Measurements from ENCODE around the gene MRPL28.
"Not testable (repeated sequence)": the region's sequence is repeated elsewhere in the genome, so short reads cannot be mapped to it uniquely, and the experiment has no call there.

MRPL28 gene
- 29.9 to 38.6 reads per million in 2 donors for total RNA-seq

DNA sequence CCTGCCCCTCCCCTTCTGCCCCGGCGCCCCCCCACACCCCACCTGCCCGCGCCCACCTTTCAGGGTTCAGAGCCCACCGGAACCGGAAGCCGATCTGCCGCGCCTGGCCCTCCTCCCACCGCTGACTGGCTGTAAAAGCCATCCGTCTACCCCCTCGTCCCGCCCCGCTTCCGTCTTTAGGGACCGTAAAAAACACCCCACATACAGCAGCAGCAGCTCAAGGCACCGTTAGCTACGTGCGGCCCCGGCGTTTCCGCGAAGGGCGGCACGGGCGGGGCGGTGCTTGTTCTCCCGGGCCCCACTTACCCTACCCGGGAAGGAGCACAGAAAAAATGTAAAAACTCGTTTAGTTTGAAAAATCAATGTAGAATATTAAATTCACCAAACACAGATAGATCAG is at the start of gene MRPL28:
MRPL28 (minus strand) TSS at position 96 of the 400 bp plus-strand sequence. CDS start 320 bp downstream, outside the sequence.
- peak; percentile 65 for DNase-seq

DNA sequence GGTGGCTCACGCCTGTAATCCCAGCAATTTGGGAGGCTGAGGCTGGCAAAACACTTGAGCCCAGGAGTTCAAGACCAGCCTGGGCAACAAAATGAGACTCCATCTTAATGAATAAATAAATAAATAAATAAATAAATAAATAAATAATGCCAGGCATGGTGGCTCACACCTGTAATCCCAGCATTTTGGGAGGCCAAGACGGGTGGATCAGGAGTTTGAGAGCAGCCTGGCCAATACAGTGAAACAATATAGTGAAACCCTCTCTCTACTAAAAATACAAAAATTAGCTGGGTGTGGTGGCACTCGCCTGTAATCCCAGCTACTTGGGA is 44.8 kb upstream of the MRPL28 start:
- not testable (repeated sequence) for DNase-seq

- DNase-seq, result no peak
Observed at GRCh38 chr16:414395-415169, 44.2 kb upstream of the MRPL28 start.

DNA sequence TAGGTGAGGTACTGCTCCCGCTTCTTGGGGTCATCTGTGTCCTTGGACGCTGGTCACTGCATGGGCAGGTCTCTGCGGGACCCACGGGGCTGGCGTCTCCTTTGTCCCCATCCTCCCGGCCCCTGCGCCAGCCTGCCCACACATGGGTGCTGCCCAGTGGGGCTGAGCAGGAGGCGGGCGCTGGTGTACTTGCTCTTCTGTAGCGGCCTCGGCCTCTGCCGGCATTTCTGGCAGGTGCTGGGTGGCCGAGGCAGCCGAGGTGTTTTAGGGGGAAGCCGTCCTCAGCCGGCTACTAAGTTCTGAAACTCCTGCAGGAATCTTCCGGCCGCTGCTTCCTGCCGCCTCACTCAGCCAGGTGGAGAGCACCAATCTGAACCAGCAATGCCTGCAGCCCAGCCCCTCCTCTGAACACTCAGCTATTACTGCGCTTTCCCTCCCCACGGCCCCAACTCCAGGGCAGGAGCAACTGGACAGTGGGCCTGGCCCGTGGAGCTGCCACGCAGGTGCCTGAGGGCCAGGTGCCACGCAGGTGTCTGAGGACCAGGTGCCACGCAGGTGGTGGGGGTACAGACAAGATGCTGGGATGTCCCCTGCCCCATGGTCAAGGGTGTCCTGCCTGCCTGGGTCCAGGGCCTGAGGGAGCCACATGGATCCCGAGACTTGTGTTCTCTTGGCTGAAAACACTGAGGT is 41.4 kb upstream of the MRPL28 start:
- DNase-seq, result no peak

DNA sequence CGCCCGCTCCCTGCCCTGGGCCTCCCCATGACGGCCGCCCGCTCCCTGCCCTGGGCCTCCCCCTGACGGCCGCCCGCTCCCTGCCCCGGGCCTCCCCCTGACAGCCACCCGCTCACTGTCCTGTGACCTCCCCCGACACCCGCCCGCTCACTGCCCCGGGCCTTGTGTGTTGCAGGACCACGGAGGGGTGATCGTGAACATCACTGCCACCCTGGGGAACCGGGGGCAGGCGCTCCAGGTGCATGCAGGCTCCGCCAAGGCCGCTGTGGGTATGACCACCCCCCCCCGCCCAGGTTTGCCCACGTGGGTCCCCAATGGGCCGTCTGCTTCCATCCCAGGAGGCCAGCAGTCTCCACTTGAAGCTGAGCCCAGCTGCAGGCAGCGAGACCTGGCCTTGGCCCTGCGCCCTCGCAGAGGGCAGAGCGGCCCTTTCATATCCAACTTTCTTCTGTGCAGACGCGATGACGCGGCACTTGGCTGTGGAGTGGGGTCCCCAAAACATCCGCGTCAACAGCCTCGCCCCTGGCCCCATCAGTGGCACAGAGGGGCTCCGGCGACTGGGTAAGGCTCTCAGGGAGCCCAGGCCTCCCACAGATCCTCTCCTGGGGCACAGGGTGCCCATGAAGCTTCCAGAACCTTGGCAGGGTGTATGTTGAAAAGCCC is 40.3 kb upstream of the MRPL28 start:
- DNase-seq, result no peak

GRCh38 chr16:407253-407652 is 36.9 kb upstream of the MRPL28 start:
- DNase-seq, result no peak

GRCh38 chr16:405548-406506 is 35.5 kb upstream of the MRPL28 start:
- DNase-seq, result no peak

DNA sequence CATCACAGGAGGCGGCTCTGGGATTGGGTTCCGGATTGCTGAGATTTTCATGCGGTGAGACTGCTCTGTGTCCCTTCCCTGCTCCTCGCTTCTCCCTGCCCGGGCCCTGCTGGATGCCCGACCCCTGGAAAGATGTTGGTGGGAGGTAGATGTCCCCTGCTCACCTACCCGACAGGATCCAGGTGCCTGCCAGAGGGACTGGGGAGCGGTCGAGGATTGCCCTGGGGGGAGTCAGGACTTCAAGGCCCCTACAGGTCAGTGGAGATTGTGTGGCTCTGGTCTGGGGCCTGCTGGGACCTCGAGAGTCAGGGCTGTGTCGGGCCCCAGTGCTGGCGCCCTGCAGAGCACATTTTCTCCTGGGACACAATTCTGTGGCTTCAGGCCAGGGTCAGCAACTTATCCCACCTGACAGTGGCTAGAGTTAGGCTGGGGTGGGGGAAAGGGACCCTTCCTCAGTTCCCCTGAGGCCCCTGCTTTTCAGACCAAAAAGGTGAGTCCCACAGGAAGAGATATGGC is 34.7 kb upstream of the MRPL28 start:
- DNase-seq, result no peak

- peak; percentile 98 for DNase-seq
Observed at GRCh38 chr16:401468-402348, 31.4 kb upstream of the MRPL28 start, which contains the start of gene DECR2. TSS of gene DECR2 (plus strand) at chr16:401885. CDS start at chr16:401964, 79 bp downstream.

DNA sequence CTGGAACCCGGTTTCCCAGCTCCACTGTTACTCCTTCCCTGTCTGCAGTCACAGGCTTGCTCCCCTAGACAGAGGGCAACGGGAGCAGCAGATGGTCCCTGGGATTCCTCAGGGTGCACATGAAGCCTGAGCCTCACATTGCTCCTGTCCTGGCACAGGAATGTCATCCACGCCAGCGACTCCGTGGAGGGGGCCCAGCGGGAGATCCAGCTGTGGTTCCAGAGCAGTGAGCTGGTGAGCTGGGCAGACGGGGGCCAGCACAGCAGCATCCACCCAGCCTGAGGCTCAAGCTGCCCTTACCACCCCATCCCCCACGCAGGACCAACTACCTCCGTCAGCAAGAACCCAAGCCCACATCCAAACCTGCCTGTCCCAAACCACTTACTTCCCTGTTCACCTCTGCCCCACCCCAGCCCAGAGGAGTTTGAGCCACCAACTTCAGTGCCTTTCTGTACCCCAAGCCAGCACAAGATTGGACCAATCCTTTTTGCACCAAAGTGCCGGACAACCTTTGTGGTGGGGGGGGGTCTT is 29.8 kb upstream of the MRPL28 start:
- no peak for DNase-seq

GRCh38 chr16:399340-400019 is 29.1 kb upstream of the MRPL28 start:
- no peak for DNase-seq

- DNase-seq, result no peak
Observed at GRCh38 chr16:398561-399339, 28.4 kb upstream of the MRPL28 start.

- no peak for DNase-seq
Observed at GRCh38 chr16:397736-398332, 27.5 kb upstream of the MRPL28 start.

- DNase-seq, result no peak
Observed at GRCh38 chr16:397135-397661, 26.9 kb upstream of the MRPL28 start, which contains the start of gene NME4. TSS of gene NME4 (plus strand) at chr16:397199. CDS start at chr16:397223, 24 bp downstream.

GRCh38 chr16:396605-397004 is 26.3 kb upstream of the MRPL28 start:
- no peak for DNase-seq

GRCh38 chr16:396199-396598 is 25.9 kb upstream of the MRPL28 start:
- no peak for DNase-seq

GRCh38 chr16:392450-393030 is 22.2 kb upstream of the MRPL28 start:
- no peak for DNase-seq

DNA sequence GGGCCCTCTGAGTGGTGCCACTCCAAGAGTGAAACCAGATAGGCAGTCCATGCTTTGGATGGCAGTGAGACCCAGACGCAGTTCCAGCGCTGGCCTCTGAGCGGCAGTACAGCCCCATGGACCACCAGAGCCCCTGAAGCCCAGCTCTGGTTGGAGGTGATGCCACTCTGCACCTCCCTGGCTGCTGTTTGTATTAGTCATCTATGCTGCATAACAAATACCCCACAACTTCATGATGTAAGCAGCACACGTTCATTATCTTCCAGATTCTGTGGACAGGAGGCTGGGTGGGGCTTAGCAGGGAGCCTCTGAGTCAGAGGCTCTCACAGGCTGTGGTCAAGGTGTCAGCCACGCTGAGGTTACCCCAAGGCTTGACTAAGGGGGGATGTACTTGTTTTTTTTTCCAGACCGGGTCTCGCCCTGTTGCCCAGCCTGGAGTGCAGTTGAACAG is 21.6 kb upstream of the MRPL28 start:
- DNase-seq, result peak; percentile 52

Data from activated gamma-delta T cell (primary cell).